ENCODE results near the gene PRKAR1B.
"Not testable (repeated sequence)": the region's sequence is repeated elsewhere in the genome, so short reads cannot be mapped to it uniquely, and the experiment has no call there.

The PRKAR1B gene

DNA sequence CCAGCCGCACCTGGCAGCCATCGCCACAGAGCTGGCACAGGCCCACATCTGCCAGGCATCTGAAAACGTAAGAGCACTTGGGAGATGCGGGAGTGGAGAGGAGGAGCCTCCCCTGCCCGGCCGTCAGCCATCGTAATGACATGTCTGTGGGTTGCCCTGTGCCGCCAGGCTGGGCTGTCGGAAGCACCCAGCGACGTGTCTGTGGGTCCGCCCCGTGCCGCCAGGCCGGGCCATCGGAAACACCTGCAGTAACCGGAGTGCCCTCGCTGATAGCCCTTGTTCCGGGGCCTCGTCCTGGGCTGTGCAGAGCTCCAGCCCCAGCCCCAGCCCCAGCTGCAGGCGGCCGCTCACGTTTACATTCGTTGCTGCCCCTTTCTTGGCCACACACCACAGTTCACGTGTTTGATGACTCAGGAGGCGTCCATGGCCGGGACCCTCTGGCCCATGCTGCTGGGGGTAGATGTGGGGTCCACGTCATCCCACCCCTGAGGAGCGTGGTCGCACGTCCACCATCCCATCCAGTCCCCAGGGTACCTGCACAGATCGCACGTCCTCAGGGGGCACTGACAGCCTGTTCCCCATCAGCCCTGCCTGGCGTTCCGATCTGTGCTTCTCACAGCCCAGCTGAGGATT, 30.0 kb upstream of the PRKAR1B start:
- no peak for DNase-seq (ENCODE audit: low read depth)

DNA sequence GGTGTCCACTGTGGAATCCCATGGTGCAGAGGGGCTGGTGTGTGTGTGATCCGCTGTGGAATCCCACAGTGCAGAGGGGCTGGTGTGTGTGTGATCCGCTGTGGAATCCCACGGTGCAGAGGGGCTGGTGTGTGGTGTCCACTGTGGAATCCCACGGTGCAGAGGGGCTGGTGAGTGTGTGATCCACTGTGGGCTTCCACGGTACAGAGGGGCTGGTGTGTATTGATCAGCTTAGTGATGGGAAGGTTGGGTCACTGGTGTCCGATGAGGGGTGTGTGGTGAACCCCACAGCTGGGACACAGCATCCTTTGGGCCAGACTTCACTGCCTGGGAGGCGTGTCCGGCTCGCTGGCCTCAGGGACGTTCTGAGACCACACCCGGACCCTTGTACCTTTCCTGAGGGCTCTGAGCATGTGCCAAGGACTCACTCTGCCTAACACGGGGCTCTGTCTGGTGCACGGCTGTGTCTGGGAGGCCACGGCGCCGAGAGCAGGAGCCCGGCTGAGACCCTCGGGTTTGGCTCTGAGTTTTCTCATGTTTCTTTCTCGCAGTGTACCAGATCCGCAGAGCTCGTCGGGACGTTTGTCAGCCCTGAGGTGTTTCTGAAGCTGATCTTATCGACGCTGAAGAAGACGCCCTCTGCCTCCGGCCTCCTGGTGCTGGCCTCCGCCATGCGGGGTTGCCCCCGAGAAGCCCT, 29.3 kb upstream of the PRKAR1B start:
- DNase-seq (ENCODE audit: low read depth) = no peak

DNA sequence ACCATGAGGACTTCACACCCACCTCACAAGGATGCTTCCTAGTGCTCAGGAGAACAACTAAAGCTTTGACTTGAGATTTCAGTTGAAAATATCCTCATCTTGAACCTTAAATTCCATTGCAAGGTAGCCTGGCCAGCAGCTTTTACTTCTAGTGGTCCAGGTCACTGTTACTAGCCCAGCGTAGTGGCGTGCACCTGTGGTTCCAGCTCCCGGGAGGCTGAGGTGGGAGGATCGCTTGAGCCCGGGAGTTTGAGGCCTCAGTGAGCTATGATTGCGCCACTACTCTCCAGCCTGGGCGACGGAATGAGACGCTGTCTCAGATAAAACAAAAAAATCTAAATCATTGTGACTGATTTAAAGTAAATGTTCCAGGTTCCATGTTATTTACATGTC, 28.3 kb upstream of the PRKAR1B start:
- no peak for DNase-seq (ENCODE audit: low read depth)

DNA sequence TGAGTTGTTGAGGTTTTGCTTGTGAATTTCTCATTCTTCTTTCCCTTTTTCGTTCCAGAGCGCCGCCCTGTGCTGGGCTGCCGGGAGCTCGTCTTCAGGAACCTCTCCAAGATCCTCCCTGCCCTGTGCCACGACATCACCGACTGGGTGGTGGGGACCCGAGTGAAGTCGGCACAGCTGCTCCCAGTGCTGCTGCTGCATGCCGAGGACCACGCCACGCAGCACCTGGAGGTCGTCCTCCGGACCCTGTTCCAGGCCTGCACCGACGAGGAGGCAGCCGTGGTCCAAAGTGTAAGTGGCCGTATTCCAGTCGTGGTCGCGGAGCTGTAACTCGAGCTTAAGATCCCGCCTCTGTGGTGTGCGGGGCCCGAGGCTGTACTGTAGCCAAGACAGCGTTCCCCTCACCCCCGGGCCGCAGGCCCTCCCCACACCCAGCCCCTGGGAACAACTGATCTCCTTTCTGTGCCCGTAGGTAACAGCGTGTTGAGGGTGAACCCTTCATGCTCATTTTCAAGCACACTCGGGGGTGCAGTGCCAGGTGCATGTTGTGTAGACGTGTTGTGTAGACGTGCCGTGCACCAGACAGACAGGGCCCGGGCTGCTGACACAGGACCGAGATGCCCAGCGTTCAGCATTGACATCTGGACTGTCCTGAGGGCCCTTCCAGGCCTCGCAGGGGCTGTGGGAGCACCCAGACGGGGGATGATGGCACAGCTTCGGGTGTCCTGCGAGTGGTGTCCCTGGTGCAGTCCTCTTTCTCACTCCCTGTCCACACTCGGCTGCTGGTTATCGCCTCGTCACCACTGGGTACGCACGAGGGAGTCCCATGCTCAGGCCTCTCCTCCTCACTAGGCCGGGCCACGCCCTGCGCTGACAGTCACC, 27.7 kb upstream of the PRKAR1B start:
- no peak for DNase-seq (ENCODE audit: low read depth)

DNA sequence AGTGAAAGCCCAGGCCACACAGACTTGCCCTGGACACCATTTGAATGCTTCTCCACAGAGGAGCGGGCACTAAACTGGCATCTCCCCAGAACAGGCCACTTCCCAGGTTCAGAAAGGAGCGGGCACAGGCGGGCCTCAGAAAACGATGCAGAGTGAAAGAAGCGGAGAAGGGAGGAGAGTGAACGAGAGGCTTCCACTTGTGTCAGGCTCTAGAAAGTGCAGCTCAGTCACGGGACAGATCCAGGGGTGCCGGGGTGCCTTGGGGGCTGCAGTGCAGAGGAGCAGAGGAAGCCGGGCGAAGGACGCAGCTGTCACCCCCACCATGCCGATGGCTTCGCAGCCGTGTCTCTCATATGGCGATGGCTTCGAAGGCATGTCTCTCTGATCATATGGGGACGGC, 26.1 kb upstream of the PRKAR1B start:
- no peak for DNase-seq (ENCODE audit: low read depth)

DNA sequence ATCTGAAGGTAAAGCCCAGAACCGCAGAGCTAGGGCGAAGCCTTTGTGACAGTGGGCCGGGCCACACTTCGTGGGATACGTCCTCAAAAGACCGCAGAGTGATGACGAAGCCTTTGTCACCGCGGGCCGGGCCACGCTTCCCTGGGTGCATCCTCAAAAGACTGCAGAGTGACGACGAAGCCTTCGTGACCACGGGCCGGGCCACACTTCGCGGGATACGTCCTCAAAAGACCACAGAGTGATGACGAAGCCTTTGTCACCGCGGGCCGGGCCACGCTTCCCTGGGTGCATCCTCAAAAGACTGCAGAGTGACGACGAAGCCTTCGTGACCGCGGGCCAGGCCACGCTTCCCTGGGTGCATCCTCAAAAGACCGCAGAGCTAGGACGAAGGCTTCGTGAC, 25.2 kb upstream of the PRKAR1B start:
- DNase-seq (ENCODE audit: low read depth) = not testable (repeated sequence)

DNA sequence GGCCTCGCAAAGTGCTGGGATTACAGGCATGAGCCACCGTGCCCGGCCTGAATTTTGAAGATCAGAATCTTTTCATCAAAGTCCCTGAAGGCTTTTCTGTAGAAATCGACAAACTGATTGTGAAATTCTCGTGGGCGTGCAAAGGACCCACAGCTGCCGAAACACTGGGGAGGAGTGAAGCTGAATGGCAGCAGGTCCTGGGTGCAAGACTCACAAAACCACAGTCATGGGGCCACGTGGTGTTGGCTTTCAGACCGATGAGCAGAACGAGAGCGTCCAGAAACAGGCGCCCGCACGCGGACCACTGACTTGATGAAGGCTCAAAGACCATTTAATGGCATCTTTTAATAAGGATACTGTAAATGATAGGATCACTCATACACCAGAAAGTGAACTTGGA, 24.7 kb upstream of the PRKAR1B start:
- DNase-seq (ENCODE audit: low read depth) = no peak

DNA sequence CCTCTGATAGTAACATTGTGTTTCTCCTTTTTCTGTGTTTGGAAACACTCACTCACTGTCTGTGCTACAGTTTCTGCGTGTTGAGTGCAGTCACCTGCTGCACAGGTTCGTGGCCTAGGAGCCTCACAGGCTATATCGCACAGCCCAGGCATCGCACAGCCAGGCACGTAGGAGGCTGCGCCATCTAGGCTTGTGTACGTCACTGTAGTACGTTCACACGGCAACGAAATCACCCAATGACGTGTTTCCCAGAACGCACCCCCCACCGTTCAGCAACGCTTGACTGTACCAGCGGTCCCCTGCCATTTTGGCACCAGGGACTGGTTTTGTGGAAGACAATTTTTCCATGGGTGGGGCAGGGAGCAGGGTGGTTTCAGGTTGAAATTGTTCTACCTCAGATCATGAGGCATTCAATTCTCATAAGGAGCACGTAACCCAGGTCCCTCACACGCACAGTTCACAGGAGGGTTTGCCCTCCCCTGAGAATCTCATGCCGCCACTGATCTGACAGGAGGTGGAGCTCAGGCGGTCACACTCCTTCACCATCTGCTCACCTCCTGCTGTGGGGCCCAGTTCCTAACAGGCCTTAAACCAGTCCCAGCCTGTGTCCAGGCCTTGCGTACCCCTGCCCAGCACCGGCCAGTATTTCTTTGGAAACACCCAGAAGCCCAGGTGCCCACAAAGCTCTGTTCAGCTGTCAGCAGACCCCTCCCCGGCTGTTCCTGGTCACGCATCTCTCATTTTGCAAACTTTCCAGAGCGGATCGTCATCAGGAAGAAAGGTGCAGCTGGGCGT, 23.2 kb upstream of the PRKAR1B start:
- DNase-seq (ENCODE audit: low read depth) = no peak

DNA sequence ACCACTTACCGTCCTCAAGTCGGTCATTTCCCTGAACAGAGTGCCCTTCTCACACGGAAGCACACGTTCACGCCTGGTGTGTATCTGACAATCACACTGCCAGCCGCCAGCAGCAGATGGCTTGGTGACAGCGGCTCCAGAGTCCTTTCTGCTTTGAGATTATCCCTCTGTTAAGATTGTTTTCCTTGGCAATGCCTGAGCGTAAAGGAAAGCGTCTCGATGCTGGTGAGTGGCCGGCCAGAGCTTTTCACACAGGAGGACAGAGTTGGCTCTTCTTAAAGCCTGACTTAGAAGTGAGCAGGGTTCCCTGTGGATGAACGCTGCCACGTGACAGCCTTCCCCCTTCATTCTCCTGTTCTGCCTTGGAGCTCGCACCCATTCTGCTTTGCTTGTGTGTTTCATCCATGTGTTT, 22.1 kb upstream of the PRKAR1B start:
- DNase-seq (ENCODE audit: low read depth) = no peak

DNA sequence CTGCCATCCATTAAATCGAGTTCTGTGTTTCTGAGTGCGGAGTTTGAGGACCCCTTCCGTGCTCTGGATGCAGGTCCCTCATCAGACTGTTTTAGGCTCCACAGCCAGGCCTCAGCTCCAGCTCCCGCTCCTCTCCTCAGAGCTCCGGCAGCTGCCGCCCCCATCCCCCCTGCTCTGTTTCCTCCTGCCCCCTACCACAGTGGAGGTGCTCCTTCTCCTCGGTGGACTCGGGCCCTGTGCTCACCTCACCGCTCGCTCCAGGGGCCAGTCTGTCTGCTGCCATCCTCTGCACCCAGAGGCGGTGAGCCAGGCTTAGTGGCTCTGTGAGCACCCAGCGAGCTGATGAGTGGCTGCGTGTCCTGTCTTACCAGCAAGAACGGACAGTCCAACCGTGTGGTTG, 21.4 kb upstream of the PRKAR1B start:
- DNase-seq (ENCODE audit: low read depth) = no peak

DNA sequence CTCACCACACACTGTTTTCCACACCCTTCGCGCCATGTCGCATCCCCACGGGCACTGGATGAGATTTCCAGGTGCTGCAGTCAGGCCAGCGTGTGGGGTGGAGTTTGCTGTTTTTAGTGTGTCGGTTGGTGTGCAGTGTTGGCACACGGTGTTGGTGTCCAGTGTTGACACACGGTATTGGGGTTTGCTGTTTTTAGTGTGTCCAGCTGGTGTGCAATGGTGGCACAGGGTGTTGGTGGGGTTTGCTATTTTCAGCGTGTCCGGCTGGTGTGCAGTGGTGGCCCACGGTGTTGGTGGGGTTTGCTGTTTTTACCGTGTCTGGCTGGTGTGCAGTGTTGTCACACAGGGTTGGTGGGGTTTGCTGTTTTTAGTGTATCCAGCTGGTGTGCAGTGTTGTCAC, 20.1 kb upstream of the PRKAR1B start:
- DNase-seq (ENCODE audit: low read depth) = no peak

DNA sequence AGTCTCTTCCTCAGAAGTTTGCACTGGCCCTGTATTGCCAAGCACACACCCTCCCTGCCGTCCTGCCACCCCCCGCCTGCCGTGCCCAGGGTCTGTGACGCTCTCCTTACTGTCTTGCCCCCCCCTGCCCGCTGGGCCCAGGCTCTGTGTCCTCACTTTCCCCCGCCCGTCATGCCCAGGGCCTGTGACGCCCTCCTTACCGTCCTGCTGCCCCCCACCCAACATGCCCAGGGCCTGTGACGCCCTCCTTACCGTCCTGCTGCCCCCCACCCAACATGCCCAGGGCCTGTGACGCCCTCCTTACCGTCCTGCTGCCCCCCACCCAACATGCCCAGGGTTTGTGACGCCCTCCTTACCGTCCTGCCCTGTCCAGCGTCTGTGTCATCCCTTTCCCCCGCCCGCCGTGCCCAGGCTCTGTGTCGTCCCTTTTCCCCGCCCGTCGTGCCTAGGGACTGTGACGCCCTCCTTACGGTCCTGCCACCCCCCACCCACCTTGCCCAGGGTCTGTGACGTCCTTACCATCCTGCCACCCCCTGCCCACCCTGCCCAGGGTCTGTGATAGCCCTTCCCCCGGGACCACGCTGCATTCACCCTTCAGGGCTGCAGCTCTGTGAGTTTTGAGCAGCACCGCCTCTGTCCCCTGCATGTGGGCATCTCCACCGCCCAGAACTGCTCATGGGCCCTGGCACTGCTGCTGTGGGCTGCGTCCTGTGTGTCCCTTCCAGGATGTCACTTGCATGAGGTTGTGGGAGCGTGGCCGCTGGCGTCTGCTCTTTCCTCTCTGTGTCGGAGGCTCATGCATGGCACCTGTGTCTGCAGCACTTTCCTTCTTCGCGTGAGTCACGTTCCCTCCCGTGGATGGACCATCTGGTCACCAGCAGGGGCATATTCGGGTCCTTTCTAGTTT, 19.3 kb upstream of the PRKAR1B start:
- DNase-seq (ENCODE audit: low read depth) = no peak

DNA sequence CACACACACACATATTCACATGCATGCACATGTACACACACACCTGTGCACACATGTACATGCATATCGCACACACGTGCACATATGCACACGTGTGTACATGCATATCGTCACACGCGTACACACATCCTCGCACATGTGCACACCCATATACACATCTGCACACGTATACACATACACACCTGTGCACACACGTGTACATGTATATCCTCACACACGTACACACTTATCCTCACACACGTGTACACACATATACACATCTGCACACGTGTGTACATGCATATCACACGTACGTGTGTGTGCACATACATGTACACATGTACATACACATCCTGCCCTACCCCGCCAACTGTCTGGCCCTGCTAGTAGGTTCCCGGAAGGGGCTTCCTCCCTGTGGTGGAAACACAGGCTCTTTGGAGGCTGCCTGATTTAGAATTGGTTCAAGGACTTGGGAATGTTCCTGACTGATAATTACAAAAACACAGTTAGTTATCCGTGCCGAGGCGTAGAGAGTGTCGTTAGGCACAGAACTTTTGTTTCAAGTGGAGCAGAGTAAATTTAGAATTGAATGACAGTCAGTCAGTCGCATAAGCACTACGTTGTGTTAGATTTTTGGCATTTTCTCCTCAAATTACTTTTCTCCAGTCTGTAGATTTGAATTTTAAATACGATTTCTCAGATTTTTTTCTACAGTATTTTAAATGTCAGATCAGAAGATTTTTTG, 18.5 kb upstream of the PRKAR1B start:
- no peak for DNase-seq (ENCODE audit: low read depth)

DNA sequence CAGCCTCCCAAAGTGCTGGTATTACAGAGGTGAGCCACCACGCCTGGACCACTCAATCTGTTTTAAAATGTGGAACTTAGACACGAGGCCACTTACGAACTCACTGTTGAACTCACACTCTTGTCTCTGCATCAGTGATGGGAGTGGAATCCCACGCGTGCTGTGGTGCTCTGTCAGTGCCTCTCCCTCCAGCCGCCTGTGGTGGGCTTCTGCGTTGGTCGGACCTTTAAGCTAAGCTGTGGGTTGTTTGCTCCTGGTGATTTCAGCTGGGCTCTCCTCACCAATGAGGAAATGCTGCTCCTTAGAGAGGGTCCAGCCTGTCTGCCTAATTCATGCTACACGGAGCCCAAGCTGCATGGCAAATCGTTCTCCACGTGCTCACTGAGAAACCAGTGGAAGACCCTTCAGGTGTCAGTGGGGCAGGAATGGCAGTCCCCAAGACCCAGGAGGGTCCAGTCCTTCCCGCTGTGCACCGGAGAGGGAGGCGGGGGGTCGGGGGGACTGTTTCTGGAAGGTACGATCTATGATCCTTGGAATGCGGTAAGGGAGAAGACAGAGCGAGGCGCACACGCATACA, 17.9 kb upstream of the PRKAR1B start:
- DNase-seq (ENCODE audit: low read depth) = no peak

DNA sequence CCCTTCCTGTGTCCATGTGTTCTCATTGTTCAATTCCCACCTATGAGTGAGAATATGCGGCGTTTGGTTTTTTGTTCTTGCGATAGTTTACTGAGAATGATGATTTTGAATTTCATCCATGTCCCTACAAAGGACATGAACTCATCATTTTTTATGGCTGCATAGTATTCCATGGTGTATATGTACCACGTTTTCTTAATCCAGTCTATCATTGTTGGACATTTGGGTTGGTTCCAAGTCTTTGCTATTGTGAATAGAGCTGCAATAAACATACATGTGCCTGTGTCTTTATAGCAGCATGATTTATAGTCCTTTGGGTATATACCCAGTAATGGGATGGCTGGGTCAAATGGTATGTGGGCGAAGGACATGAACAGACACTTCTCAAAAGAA, 17.0 kb upstream of the PRKAR1B start:
- DNase-seq (ENCODE audit: low read depth) = not testable (repeated sequence)

DNA sequence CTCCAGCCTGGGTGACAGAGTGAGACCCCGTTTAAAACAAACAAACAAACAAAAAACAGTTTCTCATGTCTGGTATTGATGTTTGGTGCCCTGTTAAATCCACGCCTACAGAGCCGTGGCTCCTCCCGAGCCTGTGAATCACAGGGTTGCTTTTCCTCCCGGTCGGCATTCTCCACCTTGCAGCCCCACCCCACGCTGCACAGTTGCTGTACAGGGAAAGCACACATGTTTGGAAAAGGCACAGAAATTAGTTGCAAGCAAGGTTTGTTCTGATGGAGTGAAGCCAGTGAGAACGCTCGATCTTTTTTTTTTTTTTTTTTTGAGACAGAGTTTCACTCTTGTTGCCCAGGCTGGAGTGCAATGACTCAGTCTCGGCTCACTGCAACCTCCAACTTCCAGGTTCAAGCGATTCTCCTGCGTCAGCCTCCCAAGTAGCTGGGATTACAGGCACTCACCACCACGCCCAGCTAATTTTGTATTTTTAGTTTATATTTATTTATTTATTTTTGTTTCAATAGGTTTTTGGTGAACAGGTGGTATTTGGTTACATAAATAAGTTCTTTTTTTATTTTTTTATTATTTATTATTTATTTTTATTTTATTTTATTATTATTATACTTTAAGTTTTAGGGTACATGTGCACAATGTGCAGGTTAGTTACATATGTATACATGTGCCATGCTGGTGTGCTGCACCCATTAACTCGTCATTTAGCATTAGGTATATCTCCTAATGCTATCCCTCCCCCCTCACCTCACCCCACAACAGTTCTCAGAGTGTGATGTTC, 16.5 kb upstream of the PRKAR1B start:
- DNase-seq (ENCODE audit: low read depth) = not testable (repeated sequence)

DNA sequence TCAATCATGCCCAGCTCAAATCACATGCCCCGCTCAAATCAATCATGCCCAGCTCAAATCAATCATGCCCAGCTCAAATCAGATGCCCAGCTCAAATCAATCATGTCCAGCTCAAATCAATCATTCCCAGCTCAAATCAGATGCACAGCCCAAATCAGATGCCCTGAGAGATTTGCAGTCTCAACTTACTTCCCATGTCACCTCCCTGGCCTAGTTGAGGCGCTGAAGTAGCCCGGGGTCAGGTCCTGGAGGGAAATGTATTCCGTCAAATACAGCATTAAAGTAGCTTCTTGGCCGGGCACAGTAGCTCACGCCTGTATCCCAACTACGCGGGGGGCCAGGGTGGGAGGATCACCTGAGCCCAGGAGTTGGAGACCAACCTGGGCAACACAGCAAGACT, 15.7 kb upstream of the PRKAR1B start:
- DNase-seq (ENCODE audit: low read depth) = no peak

DNA sequence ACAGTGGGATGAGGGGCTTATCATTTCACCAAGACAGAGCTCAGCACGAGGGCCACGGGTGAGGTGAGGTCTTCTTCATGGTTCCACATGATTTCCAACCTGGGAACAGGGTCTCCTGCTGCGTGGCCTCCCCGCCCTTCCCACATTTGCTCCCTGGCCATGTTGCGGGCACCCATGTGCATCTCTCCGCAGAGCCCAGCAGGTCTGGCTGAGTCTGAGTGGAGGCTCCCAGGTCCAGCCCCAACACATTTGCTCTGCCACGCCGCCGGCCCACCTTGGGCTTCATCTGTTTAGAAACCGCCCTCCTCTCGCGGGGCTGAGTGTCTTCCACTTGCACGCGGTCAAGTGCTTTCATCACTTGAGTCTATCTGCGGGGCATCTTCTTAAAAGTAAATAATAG, 14.8 kb upstream of the PRKAR1B start:
- no peak for DNase-seq (ENCODE audit: low read depth)

DNA sequence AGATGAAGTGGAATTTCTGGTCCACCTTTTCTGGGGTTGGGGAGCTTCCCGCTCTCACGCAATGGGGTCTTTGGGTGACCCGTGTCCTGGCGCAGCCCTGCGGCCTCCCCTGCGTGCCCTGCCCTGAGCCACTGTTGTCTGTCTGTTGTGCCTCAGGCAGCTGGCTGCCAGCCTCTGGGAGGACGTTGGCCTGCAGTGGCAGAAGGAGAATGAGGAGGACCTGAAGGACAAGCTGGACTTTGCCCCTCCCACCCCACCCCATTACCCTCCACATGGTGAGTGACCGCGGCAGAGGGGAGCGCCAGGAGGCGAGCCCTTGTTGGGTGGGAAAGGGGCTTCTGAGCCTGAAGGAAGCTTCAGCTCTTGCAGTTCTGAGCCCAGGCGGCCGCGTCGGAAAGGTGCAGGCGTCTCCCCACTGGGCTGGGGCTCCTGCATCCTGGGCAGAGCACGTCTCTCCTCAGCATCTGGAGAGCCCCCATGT, 14.2 kb upstream of the PRKAR1B start:
- no peak for DNase-seq (ENCODE audit: low read depth)

Data from GM04504 (cell line).